HG03095 (cell line): ENCODE measurements around the gene ROBO1.
"Not testable (repeated sequence)": the region's sequence is repeated elsewhere in the genome, so short reads cannot be mapped to it uniquely, and the experiment has no call there.

ENCODE experiments used
- ATAC-seq: cut with Tn5 transposase; IDR thresholded peaks from one replicate; pipeline ENCODE4 v1.9.1; 2021; ENCODE audit warnings: moderate library complexity; ENCODE audit not compliant: unreplicated experiment

Gene ROBO1

GRCh38 chr3:79178471-79179180, 589.2 kb downstream of the ROBO1 start:
- ATAC-seq: no peak

GRCh38 chr3:79175870-79176269, 591.9 kb downstream of the ROBO1 start:
- ATAC-seq: no peak

- not testable (repeated sequence) for ATAC-seq
Measured at GRCh38 chr3:79173259-79173658, 594.5 kb downstream of the ROBO1 start.

GRCh38 chr3:79172241-79172640, 595.6 kb downstream of the ROBO1 start:
- no peak for ATAC-seq

- no peak for ATAC-seq
Measured at GRCh38 chr3:79170021-79170420, 597.8 kb downstream of the ROBO1 start.

GRCh38 chr3:79167651-79168416, 600.0 kb downstream of the ROBO1 start:
- ATAC-seq: no peak

GRCh38 chr3:79162653-79163052, 605.1 kb downstream of the ROBO1 start:
- ATAC-seq: no peak

- ATAC-seq: no peak
Measured at GRCh38 chr3:79161941-79162340, 605.9 kb downstream of the ROBO1 start.

- ATAC-seq: no peak
Measured at GRCh38 chr3:79160421-79160820, 607.4 kb downstream of the ROBO1 start.

- no peak for ATAC-seq
Measured at GRCh38 chr3:79159736-79160135, 608.1 kb downstream of the ROBO1 start.

- no peak for ATAC-seq
Measured at GRCh38 chr3:79157191-79157590, 610.6 kb downstream of the ROBO1 start.

GRCh38 chr3:79154865-79155264, 612.9 kb downstream of the ROBO1 start:
- ATAC-seq: no peak

- no peak for ATAC-seq
Measured at GRCh38 chr3:79148786-79149185, 619.0 kb downstream of the ROBO1 start.

GRCh38 chr3:79146024-79146423, 621.8 kb downstream of the ROBO1 start:
- no peak for ATAC-seq

GRCh38 chr3:79140708-79141107, 627.1 kb downstream of the ROBO1 start:
- no peak for ATAC-seq

GRCh38 chr3:79139395-79140068, 628.3 kb downstream of the ROBO1 start:
- ATAC-seq: no peak

GRCh38 chr3:79125313-79125984, 642.3 kb downstream of the ROBO1 start:
- no peak for ATAC-seq

- no peak for ATAC-seq
Measured at GRCh38 chr3:79115458-79115857, 652.3 kb downstream of the ROBO1 start.

- no peak for ATAC-seq
Measured at GRCh38 chr3:79113876-79114275, 653.9 kb downstream of the ROBO1 start.

- ATAC-seq: no peak
Measured at GRCh38 chr3:79111375-79112052, 656.3 kb downstream of the ROBO1 start.

- ATAC-seq: no peak
Measured at GRCh38 chr3:79109754-79110153, 658.0 kb downstream of the ROBO1 start.
